GM18505 (cell line): ENCODE measurements around the gene SZT2.
"Not testable (repeated sequence)": the region's sequence is repeated elsewhere in the genome, so short reads cannot be mapped to it uniquely, and the experiment has no call there.

Experiments
- ATAC-seq: cut with Tn5 transposase; IDR thresholded peaks from one replicate; pipeline ENCODE4 v1.9.1; 2021; ENCODE audit not compliant: unreplicated experiment
- POLR2A ChIP-seq: IDR thresholded peaks from 4 replicates; pipeline ENCODE4 v1.6.1; 2011; ENCODE audit warnings: borderline replicate concordance; ENCODE audit not compliant: insufficient read depth, insufficient read length; ENCODE audit errors: extremely low read depth

The SZT2 gene

GRCh38 chr1:43383449-43383848, 6.2 kb upstream of the SZT2 start:
- TF ChIP-seq POLR2A, result no peak
- no peak for ATAC-seq

GRCh38 chr1:43386676-43387075, 3.0 kb upstream of the SZT2 start:
- no peak for ATAC-seq
- TF ChIP-seq POLR2A, result no peak

- no peak for ATAC-seq
- TF ChIP-seq POLR2A, result no peak
Observed at GRCh38 chr1:43387976-43388599, 1.6 kb upstream of the SZT2 start.

GRCh38 chr1:43388613-43389012, 1.1 kb upstream of the SZT2 start:
- ATAC-seq, result no peak
- no peak for TF ChIP-seq POLR2A

- TF ChIP-seq POLR2A, result no peak
Observed at GRCh38 chr1:43392702-43393101, 3.0 kb downstream of the SZT2 start.

GRCh38 chr1:43395523-43395922, 5.8 kb downstream of the SZT2 start:
- TF ChIP-seq POLR2A, result no peak
- no peak for ATAC-seq

More at GRCh38 chr1:43392702-43393101, 3.0 kb downstream of the SZT2 start:
- no peak for ATAC-seq

GRCh38 chr1:43396059-43396458, 6.4 kb downstream of the SZT2 start:
- no peak for TF ChIP-seq POLR2A
- ATAC-seq, result no peak

- no peak for TF ChIP-seq POLR2A
- no peak for ATAC-seq
Observed at GRCh38 chr1:43398227-43398626, 8.5 kb downstream of the SZT2 start.

GRCh38 chr1:43400441-43400840, 10.7 kb downstream of the SZT2 start:
- not testable (repeated sequence) for ATAC-seq

GRCh38 chr1:43402089-43402865, 12.6 kb downstream of the SZT2 start:
- TF ChIP-seq POLR2A, result no peak
- no peak for ATAC-seq

GRCh38 chr1:43404353-43404752, 14.7 kb downstream of the SZT2 start:
- no peak for ATAC-seq
- no peak for TF ChIP-seq POLR2A

GRCh38 chr1:43405219-43405875, 15.6 kb downstream of the SZT2 start:
- ATAC-seq, result no peak

GRCh38 chr1:43405876-43406234, 16.2 kb downstream of the SZT2 start:
- no peak for ATAC-seq
- no peak for TF ChIP-seq POLR2A

More at GRCh38 chr1:43405219-43405875, 15.6 kb downstream of the SZT2 start:
- no peak for TF ChIP-seq POLR2A

GRCh38 chr1:43410571-43410970, 20.9 kb downstream of the SZT2 start:
- ATAC-seq, result no peak
- TF ChIP-seq POLR2A, result no peak

- not testable (repeated sequence) for ATAC-seq
Observed at GRCh38 chr1:43413426-43413825, 23.7 kb downstream of the SZT2 start.
